GM19328 (cell line): ENCODE data around the gene SERTAD1.

Source experiments
- ATAC-seq: cut with Tn5 transposase; IDR thresholded peaks from one replicate; pipeline ENCODE4 v1.9.1; 2021; ENCODE audit warnings: mild to moderate bottlenecking, moderate library complexity; ENCODE audit not compliant: unreplicated experiment

SERTAD1 gene

GRCh38 chr19:40380199-40381037, 45.4 kb downstream of the SERTAD1 start:
- no peak for ATAC-seq

DNA sequence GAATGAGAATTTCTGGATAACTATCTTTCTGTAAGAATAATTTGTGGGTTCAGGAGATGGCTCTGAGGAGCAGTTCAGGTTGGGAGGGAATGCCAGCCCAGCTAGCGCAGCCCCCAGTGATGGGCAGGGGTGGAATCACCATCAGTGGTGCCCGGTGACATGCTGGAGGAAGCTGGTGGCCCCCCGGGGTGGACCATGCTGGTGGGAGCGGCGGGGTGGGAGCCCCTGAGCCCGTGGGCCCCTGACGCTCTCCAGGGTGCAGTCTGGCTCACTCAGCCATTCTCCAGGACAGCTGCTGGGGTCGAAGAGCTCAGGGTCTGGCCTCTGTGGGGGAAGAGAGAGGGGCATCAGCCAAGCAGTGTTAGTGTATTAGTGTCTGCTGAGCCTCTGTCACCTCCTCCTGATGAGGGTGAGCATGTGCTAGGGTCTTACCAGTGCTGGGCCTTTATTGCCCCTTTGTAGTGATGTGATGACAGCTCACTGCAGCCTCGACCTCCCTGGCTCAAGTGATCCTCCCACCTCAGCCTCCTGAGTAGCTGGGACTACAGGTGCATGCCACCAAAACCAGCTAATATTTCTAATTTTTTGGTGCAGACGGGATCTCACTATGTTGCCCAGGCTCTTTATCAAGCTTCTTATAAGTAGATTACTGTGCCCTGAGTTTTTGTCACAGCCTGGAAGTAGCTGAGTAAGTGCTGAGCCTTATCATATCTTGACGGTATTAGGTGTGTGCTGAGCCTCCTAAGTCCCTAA, 46.2 kb downstream of the SERTAD1 start:
- ATAC-seq = no peak

- no peak for ATAC-seq
Measured at GRCh38 chr19:40378509-40378908, 47.3 kb downstream of the SERTAD1 start.

GRCh38 chr19:40377876-40378385, 47.9 kb downstream of the SERTAD1 start:
- ATAC-seq = no peak

DNA sequence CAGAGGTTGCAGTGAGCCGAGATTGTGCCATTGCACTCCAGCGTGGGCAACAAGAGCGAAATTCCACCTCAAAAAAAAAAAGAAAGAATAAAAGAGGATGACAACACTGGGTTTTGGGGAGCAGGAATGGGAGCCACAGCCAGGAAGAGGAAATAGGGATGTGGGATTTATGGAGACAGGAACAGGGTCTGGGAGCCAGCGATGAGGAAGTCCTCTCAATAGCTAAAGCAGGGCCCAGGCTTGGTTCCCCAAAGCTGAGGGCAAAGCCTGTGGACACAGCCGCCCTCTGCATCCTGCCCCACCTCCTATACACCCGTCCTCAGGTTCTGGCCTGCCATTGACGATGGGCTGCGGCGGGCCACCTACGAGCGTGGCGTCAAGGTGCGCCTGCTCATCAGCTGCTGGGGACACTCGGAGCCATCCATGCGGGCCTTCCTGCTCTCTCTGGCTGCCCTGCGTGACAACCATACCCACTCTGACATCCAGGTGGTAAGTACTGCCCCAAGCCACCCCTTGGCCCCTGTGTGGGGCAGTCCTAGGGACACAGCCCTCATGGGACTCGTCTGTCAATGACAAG, 49.4 kb downstream of the SERTAD1 start:
- no peak for ATAC-seq

- ATAC-seq = no peak
Measured at GRCh38 chr19:40374084-40374483, 51.7 kb downstream of the SERTAD1 start.

GRCh38 chr19:40371802-40372122, 54.0 kb downstream of the SERTAD1 start:
- no peak for ATAC-seq
